Central memory CD8-positive, alpha-beta T cell (primary cell): ENCODE results near the gene AGPAT2.
"Not testable (repeated sequence)": the region's sequence is repeated elsewhere in the genome, so short reads cannot be mapped to it uniquely, and the experiment has no call there.

ENCODE experiments used
- ATAC-seq: fragments of 150-1000 bp; cut with Tn5 transposase; replicated peaks from 2 replicates; pipeline ENCODE4 v1.10.0; 2022; ENCODE audit warnings: mild to moderate bottlenecking, moderate FRiP score, moderate number of reproducible peaks; ENCODE audit not compliant: poor library complexity, severe bottlenecking; ENCODE audit errors: extremely low read depth
- DNase-seq, 2 donors: peaks; one replicate each; pipeline ENCODE4 v3.0.0; 2021; ENCODE audit warnings: low spot score in 2 of 2
- H3K27ac Mint-ChIP-seq: one replicate; pipeline ENCODE4 v1.8.0; 2022; ENCODE audit warnings: low read depth, mild to moderate bottlenecking, moderate library complexity, mixed read lengths
- H3K27me3 Mint-ChIP-seq: one replicate; pipeline ENCODE4 v1.8.0; 2022; ENCODE audit warnings: mixed read lengths
- H3K36me3 Mint-ChIP-seq: one replicate; pipeline ENCODE4 v1.8.0; 2022; ENCODE audit warnings: mild to moderate bottlenecking, moderate library complexity, mixed read lengths; ENCODE audit not compliant: insufficient read depth
- H3K4me1 Mint-ChIP-seq: one replicate; pipeline ENCODE4 v1.8.0; 2022; ENCODE audit warnings: mixed read lengths
- H3K4me3 Mint-ChIP-seq: one replicate; pipeline ENCODE4 v1.8.0; 2022; ENCODE audit warnings: mild to moderate bottlenecking, moderate library complexity, mixed read lengths
- H3K9me3 Mint-ChIP-seq: one replicate; pipeline ENCODE4 v1.8.0; 2022; ENCODE audit warnings: mixed read lengths

AGPAT2 gene

GRCh38 chr9:136705564-136705963 lies 18.3 kb upstream of the AGPAT2 start:
- H3K4me1 Mint-ChIP-seq, result peaks cover 13% of the 10 kb centered on the region
- ATAC-seq (no peak), DNase-seq (no peak)
- no peak overlapping the region for H3K4me3 Mint-ChIP-seq
- H3K36me3 Mint-ChIP-seq, result peaks cover 8% of the 10 kb centered on the region
- peaks cover 22% of the 10 kb centered on the region for H3K27me3 Mint-ChIP-seq
- H3K9me3 Mint-ChIP-seq, result no peaks in the 10 kb centered on the region
- H3K27ac Mint-ChIP-seq, result no peak overlapping the region

- ATAC-seq, DNase-seq, H3K36me3 Mint-ChIP-seq, H3K27ac Mint-ChIP-seq, H3K9me3 Mint-ChIP-seq, H3K4me3 Mint-ChIP-seq: not testable (repeated sequence)
- Mint-ChIP-seq H3K4me1 (peaks cover 13% of the 10 kb centered on the region), H3K27me3 (peaks cover 14% of the 10 kb centered on the region)
These were observed 17.5 kb upstream of the AGPAT2 start for GRCh38 chr9:136704741-136705140.

GRCh38 chr9:136703276-136703860 lies 16.1 kb upstream of the AGPAT2 start:
- DNase-seq, result no peak
- Mint-ChIP-seq H3K27me3 (peaks cover 6% of the 10 kb centered on the region), H3K9me3 (no peaks in the 10 kb centered on the region), H3K36me3 (peaks cover 8% of the 10 kb centered on the region), H3K27ac (no peak overlapping the region), H3K4me1 (peaks cover 13% of the 10 kb centered on the region), H3K4me3 (no peak overlapping the region)
- ATAC-seq, result no peak

- Mint-ChIP-seq H3K4me3 (peak overlapping the region; percentile 62), H3K4me1 (peaks cover 13% of the 10 kb centered on the region)
- DNase-seq, result no peak
These were observed 14.4 kb upstream of the AGPAT2 start for GRCh38 chr9:136701668-136702053.

GRCh38 chr9:136700959-136701667 lies 13.9 kb upstream of the AGPAT2 start:
- Mint-ChIP-seq H3K4me3 (peak overlapping the region; percentile 62), H3K4me1 (peaks cover 13% of the 10 kb centered on the region), H3K27me3 (peaks cover 10% of the 10 kb centered on the region), H3K27ac (peak overlapping the region; percentile 85), H3K9me3 (no peaks in the 10 kb centered on the region), H3K36me3 (peaks cover 11% of the 10 kb centered on the region)
- DNase-seq (peak; percentile 56 to 69), ATAC-seq (peak; percentile 87)

More at GRCh38 chr9:136701668-136702053, 14.4 kb upstream of the AGPAT2 start:
- H3K27ac Mint-ChIP-seq, result peak overlapping the region; percentile 85
- ATAC-seq, result peak; percentile 4
- peaks cover 10% of the 10 kb centered on the region for H3K27me3 Mint-ChIP-seq
- H3K9me3 Mint-ChIP-seq, result no peaks in the 10 kb centered on the region
- peaks cover 11% of the 10 kb centered on the region for H3K36me3 Mint-ChIP-seq

GRCh38 chr9:136700304-136700703 lies 13.0 kb upstream of the AGPAT2 start:
- ATAC-seq (no peak), DNase-seq (no peak)
- Mint-ChIP-seq H3K36me3 (peaks cover 11% of the 10 kb centered on the region), H3K9me3 (no peaks in the 10 kb centered on the region), H3K27ac (peak overlapping the region; percentile 85), H3K4me1 (peaks cover 13% of the 10 kb centered on the region), H3K27me3 (peaks cover 10% of the 10 kb centered on the region), H3K4me3 (no peak overlapping the region)

- Mint-ChIP-seq H3K27me3 (peaks cover 10% of the 10 kb centered on the region), H3K4me1 (peaks cover 13% of the 10 kb centered on the region), H3K9me3 (no peaks in the 10 kb centered on the region), H3K27ac (no peak overlapping the region), H3K36me3 (peaks cover 13% of the 10 kb centered on the region), H3K4me3 (no peak overlapping the region)
- DNase-seq (no peak), ATAC-seq (no peak)
These were observed 11.5 kb upstream of the AGPAT2 start for GRCh38 chr9:136698635-136699246.

GRCh38 chr9:136697821-136698526 lies 10.7 kb upstream of the AGPAT2 start:
- ATAC-seq (no peak), DNase-seq (no peak)
- Mint-ChIP-seq H3K4me1 (peaks cover 13% of the 10 kb centered on the region), H3K36me3 (peaks cover 13% of the 10 kb centered on the region), H3K27ac (no peak overlapping the region), H3K27me3 (peaks cover 17% of the 10 kb centered on the region), H3K4me3 (no peak overlapping the region), H3K9me3 (no peaks in the 10 kb centered on the region)

GRCh38 chr9:136697146-136697820 lies 10.0 kb upstream of the AGPAT2 start:
- Mint-ChIP-seq H3K4me1 (peaks cover 13% of the 10 kb centered on the region), H3K27ac (no peak overlapping the region), H3K27me3 (peaks cover 19% of the 10 kb centered on the region), H3K36me3 (peaks cover 12% of the 10 kb centered on the region), H3K4me3 (no peak overlapping the region), H3K9me3 (no peaks in the 10 kb centered on the region)
- ATAC-seq (no peak), DNase-seq (no peak)

GRCh38 chr9:136696502-136696901 lies 9.2 kb upstream of the AGPAT2 start:
- Mint-ChIP-seq H3K36me3 (peaks cover 10% of the 10 kb centered on the region), H3K27me3 (peaks cover 19% of the 10 kb centered on the region), H3K9me3 (no peaks in the 10 kb centered on the region), H3K27ac (no peak overlapping the region), H3K4me1 (peaks cover 9% of the 10 kb centered on the region), H3K4me3 (no peak overlapping the region)
- ATAC-seq, result no peak
- no peak for DNase-seq

GRCh38 chr9:136695955-136696354 lies 8.7 kb upstream of the AGPAT2 start:
- peak overlapping the region; percentile 32 for H3K27ac Mint-ChIP-seq
- H3K4me3 Mint-ChIP-seq, result no peak overlapping the region
- peaks cover 19% of the 10 kb centered on the region for H3K27me3 Mint-ChIP-seq
- peaks cover 7% of the 10 kb centered on the region for H3K36me3 Mint-ChIP-seq
- no peak for ATAC-seq
- peaks cover 3% of the 10 kb centered on the region for H3K4me1 Mint-ChIP-seq
- DNase-seq, result no peak
- no peaks in the 10 kb centered on the region for H3K9me3 Mint-ChIP-seq

GRCh38 chr9:136695435-136695895 lies 8.2 kb upstream of the AGPAT2 start:
- no peak overlapping the region for H3K4me3 Mint-ChIP-seq
- peaks cover 19% of the 10 kb centered on the region for H3K27me3 Mint-ChIP-seq
- DNase-seq, result no peak
- no peaks in the 10 kb centered on the region for H3K9me3 Mint-ChIP-seq
- no peaks in the 10 kb centered on the region for H3K4me1 Mint-ChIP-seq
- peaks cover 5% of the 10 kb centered on the region for H3K36me3 Mint-ChIP-seq
- H3K27ac Mint-ChIP-seq, result no peak overlapping the region
- no peak for ATAC-seq
